NCI-H524 treated with DMSO at 0.1 percent for 48 hours (cell line): ENCODE results near the gene C19orf73.

ENCODE experiments used
- DNase-seq: peaks from one replicate; lab custom pipeline; 2025; lab: John Stamatoyannopoulos, UW

Gene C19orf73

GRCh38 chr19:49118565-49119410 is at the start of gene C19orf73:
C19orf73 (minus strand) TSS chr19:49119143; CDS start chr19:49119022, 121 bp downstream.
- peak; percentile 81 for DNase-seq

DNA sequence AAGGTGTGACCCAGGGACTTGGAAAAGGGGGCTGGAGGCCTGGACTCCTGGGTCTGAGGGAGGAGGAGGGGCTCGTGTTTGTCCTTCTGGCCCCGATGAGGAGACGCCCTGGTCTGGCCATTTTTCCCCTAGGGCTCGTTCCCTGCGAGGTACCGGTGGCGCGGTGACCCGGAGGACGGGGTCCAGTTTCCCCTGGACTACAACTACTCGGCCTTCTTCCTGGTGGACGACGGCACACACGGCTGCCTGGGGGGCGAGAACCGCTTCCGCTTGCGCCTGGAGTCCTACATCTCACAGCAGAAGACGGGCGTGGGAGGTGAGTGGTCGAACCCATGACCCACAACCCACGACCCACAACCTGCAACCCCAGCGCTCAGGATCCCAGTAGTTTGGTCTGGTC is 49.5 kb upstream of the C19orf73 start:
- no peak for DNase-seq

- no peak for DNase-seq
These were observed 49.0 kb upstream of the C19orf73 start for GRCh38 chr19:49167857-49168409.

DNA sequence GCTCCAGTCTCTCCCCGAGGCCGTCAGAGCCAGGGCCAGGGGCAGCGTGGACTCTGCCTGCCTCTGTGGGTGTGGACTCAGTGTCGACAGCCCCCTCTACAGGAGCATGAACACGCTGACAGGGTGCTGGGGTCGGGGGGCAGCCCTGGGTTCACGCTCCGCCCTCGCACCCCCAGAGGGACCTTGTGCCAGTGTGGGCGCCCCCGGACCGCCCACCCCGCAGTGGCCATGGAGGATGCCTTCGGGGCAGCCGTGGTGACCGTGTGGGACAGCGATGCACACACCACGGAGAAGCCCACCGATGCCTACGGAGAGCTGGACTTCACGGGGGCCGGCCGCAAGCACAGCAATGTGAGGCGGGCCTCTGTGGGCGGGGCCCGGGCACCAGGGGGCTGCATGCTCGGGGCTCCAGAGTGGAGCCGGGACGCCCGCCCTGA is 46.9 kb upstream of the C19orf73 start:
- no peak for DNase-seq

- no peak for DNase-seq
These were observed 46.3 kb upstream of the C19orf73 start for GRCh38 chr19:49165111-49165750.

DNA sequence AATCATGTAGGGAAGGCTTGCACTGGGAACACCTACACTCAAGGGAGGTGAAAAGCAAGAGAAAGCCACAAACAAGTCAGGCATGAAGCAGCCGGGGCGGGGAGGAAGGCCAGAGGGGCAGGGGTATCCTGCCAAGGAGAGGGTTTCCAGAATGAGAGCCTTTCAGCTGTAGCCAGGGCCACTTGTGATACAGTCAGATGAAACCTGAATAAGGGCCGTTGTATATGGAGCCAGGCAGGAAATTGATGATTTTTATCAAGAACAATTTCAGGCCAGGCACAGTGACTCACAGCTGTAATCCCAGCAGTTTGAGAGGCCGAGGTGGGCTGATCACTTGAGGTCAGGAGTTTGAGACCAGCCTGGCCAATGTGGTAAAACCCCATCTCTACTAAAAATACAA is 43.0 kb upstream of the C19orf73 start:
- DNase-seq = no peak

DNA sequence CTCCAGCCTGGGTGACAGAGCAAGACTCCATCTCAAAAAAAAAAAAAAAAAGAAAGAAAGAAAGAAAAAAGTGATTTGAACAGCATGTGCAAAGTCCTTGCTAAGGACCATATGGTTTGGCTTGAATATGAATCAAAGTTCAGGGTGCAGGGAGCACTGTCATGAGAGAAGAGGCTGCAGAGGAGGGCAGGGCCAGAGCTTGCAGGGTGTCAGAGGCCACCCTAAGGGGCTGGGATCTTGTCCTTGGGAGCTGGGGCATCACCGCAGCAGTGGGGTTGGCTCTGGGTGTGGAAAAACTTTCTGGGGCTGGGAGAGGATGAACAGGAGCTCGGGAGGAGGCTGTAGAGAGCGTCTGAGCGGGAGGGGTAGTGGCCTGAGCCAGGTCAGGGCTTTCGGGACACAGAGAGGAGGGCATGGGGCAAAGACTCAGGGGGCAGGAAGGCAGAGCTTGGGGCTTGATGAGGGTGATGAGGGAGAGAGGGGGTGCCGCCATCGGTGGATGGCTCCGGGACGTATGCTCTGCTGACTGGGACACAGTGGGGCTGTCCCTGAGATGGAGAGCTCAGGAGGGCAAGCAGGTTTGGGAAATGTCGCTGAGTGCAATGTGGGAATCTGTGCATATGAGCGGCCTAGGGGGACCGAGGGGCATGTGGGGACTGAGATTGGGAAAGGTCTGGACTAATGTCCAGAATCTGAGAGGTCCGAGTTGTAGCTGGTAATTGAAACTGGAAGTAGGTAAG is 41.7 kb upstream of the C19orf73 start:
- DNase-seq = no peak

GRCh38 chr19:49157445-49158224 is 38.7 kb upstream of the C19orf73 start, which contains the start of gene TRPM4:
TRPM4 (plus strand) TSS chr19:49157792; CDS start chr19:49157867, 75 bp downstream.
- DNase-seq = no peak

DNA sequence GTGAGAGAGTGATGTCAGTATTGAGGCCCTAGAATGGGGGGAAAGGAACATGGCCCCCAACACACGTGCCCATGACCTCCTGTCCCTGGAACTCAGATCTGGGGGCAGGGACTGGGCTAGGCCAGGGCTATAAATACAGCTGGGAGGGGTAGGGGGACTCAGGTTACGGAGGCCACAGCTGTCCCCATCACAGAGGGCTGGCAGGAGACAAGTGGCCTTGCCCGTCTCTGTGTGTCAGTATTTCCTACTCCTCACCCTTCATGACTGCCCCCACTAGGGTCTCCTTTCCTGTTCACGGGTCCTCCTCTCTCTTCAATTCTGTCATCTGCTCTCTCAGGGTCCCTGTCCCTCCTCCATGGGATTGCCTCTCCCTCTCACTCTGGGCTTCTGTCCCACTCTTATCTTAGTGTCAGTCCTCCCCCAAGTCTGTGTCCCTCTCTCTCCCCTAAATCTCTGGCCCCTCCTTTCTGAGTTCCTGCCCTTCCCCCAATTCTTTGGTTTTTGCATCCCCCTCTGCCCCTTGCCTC is 36.9 kb upstream of the C19orf73 start:
- no peak for DNase-seq

DNA sequence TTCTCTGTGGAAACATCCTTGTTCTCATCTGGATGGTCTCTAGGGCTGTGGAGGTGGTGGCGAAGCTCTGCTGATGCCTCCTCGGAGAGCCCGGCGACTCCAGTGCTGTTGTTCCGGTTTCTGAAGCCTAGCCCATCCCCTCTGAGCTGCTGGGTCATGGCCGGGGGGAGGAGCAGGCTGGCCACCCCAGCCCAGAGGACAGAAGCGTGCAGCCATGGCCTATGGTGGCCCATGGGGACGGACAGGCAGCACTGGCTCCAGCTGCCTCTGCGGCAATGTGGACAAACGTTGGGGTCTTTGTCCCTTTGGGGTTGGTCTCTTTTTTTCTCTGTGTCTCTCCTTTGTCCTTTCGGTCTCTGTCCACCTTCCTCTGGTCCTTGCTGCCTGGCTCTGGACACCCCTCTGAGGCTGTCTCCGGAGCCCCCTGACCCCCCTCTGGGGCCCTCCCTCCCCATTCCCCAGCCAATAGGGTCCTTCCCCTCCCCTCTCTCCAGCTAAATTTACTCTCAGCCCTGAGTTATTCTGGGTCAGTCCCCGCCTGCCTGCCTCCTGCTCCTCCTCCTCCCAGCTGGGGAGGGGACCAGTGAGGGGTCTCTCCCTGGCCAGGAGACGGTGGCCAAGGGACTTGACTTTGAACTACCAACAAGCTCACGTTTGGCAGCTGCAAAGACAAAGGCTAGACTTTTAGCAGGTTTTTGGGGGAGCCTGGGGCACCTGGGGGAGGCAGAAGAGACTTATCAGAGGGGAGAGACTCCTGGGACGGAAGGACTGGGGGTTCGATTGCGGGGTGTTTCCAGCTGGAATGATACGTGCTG is 36.3 kb upstream of the C19orf73 start, which contains the start of gene HRC:
HRC (minus strand) TSS at position 392 of the 815 bp plus-strand sequence; CDS start at position 233, 159 bp downstream.
- no peak for DNase-seq

GRCh38 chr19:49154279-49154678 is 35.3 kb upstream of the C19orf73 start:
- DNase-seq = no peak

DNA sequence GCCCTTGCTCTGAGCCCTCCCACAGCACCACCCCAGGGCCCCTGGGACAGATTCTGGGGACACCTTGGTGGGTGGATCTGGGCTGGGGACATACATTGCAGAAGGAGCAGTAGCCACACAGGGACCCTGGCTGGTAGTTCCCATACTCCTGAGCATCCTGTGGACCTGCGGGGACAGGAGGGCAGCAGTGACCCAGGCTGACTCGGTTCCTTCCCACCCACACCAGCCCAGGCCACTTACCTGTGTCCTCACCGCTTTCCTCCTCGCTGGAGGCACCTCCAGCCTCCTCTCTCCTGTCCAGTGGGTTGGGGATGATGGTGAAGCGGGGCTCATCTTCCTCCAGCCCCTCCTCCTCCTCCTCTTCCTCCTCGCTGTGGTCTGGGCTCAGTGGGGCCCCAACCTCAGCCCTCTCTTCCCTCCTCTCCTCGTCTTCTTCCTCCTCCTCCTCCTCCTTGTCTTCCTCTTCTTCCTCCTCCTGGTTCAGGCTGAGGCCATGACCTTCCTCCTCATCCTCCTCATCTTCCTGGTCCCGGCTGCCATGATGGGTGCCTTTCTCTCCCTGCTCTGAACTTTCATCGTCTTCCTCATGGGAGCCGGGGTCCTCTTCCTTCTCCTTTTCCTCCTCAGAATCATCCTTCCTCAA is 34.3 kb upstream of the C19orf73 start:
- DNase-seq = no peak

GRCh38 chr19:49152119-49152550 is 33.2 kb upstream of the C19orf73 start:
- DNase-seq = no peak

GRCh38 chr19:49151267-49152118 is 32.5 kb upstream of the C19orf73 start:
- no peak for DNase-seq

GRCh38 chr19:49150944-49151243 is 32.0 kb upstream of the C19orf73 start:
- no peak for DNase-seq

DNA sequence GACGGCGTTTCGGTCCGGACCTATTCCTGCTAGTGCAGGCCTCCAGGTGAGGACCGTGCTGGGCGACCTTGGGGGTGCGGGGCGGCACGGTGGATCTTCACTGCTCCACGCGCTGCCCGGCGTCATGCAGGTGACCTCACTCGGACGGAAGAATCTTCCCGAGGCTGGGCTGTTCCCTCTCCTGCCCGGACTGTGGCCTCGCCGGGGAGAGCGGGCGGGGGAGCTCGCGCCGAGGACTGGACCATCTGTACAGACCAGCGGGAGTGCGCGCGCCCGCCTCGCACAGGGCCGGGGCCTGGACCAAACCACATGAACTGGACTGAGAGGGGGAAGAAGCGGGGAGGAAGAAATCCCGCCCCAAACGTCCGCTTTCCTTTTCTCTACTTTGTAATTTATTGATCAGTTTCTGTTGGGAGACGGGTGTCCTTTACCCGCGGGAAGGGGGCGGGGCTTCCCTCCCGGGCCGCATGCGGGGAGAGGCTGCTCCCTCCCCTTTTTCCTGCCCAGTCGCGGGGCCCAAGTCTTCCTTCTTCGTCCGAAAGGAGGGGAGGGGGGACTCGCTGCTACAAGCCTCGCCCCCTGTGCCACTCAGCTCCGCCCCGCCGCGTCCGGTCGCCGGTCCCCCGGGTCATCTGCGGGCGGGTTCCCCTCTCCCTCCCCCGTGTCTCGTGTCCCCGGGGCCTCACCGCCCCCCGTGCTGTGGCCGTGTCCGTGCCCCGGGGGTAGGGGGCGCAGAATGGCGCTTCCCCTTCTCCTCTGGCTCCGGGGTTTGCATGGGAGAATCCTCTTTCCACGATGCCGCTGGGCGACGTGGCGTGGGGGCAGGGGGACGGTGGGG is 31.4 kb upstream of the C19orf73 start:
- peak; percentile 88 for DNase-seq

DNA sequence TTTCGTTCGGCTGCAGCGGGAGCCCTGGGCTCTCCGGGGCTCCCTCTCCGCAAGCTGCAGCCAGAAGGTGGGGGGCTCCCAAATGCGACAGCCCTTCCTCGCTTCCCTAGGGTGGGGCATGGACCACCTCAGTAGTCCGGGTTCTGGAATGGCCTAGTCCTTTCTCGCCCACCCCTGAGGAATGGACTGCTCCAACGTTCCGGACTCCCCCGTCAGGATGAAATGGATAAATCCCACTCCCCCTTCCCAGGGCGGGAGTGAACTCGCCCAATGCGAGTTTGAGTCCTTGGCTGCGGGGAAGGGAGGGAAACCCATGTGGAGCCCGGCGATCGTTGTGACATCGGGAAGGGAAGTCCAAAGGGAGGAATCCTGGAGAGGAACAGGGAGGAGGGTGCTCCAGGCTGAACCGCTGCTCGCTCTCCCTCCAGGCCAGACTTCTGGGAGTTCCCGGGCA is 30.7 kb upstream of the C19orf73 start:
- DNase-seq = peak; percentile 35
